GM21360 (cell line): ENCODE results near the gene KDM3A.

ENCODE experiments used
- ATAC-seq: cut with Tn5 transposase; IDR thresholded peaks from one replicate; pipeline ENCODE4 v1.9.1; 2021; ENCODE audit warnings: mild to moderate bottlenecking, moderate library complexity; ENCODE audit not compliant: unreplicated experiment

KDM3A gene, protein sequence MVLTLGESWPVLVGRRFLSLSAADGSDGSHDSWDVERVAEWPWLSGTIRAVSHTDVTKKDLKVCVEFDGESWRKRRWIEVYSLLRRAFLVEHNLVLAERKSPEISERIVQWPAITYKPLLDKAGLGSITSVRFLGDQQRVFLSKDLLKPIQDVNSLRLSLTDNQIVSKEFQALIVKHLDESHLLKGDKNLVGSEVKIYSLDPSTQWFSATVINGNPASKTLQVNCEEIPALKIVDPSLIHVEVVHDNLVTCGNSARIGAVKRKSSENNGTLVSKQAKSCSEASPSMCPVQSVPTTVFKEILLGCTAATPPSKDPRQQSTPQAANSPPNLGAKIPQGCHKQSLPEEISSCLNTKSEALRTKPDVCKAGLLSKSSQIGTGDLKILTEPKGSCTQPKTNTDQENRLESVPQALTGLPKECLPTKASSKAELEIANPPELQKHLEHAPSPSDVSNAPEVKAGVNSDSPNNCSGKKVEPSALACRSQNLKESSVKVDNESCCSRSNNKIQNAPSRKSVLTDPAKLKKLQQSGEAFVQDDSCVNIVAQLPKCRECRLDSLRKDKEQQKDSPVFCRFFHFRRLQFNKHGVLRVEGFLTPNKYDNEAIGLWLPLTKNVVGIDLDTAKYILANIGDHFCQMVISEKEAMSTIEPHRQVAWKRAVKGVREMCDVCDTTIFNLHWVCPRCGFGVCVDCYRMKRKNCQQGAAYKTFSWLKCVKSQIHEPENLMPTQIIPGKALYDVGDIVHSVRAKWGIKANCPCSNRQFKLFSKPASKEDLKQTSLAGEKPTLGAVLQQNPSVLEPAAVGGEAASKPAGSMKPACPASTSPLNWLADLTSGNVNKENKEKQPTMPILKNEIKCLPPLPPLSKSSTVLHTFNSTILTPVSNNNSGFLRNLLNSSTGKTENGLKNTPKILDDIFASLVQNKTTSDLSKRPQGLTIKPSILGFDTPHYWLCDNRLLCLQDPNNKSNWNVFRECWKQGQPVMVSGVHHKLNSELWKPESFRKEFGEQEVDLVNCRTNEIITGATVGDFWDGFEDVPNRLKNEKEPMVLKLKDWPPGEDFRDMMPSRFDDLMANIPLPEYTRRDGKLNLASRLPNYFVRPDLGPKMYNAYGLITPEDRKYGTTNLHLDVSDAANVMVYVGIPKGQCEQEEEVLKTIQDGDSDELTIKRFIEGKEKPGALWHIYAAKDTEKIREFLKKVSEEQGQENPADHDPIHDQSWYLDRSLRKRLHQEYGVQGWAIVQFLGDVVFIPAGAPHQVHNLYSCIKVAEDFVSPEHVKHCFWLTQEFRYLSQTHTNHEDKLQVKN (N-terminal part only)

DNA sequence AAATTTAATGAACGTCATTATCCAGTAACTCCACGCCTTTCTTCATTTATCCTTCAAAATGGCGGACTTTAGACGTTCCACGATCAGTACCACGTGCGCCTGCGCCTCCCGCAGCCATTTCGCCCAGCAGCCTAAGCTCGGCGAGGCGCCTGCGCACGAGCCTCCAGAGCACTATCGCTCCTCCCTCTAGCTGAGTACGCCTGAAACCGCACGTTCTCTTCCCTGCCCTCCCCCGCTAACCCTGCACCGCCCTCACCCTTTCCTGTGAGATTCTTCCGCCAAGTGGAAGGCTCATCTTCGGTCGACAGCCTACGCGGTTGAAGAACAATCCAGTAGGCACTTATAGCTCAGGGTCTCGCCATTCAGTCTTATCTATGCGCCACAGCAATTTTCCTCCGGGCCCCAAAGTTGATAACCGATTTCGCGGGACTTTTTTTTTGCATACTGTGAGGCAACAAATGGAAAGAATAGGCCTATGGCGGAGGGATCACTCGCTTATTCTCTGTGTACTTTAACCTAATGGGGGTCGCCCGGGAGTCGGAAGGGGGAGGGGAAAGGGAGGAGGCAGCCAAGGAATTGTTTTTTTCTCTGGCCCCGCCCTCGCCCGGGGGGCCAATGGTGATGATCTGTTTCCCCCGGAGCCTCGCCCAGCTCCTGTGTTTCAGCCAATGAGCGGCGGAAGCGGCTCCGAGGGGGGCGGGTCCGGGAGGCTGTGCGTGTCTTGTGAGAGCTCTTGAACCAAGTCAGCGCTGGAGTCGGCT, at the start of gene KDM3A:
TSS of gene KDM3A (plus strand) at position 741 of the 761 bp plus-strand sequence. CDS start 677 bp downstream, outside the sequence.
- ATAC-seq: peak; percentile 78

DNA sequence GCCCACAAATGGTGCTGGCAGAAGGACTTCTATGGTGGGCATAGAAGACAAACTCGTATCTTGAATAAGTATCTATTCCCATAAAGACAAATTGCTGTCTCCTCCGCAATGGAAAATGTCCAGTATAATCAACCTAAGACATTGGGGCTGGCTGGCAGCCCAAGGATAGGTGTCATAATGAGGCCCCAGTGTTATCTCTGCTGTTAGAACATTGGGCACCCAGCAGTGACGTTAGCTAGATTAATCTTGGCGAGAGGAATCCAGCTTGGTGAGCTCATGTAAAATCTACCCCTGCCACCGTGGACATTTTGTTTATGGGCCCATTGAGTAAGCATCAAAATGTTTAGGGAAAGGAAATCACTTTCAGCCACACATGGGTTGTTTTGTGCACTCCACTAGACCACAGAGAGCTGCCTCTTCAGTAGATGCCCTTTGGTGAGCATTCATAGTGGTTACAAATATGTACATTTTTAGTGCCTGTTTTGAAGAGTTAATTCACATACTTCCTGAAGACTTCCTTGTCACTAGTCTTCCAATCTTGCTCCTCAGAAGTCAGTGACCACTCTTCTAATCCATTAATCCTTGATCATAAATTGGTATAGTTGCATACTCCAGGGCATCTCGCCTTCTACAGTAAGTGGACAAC, 48.2 kb upstream of the KDM3A start:
- no peak for ATAC-seq

DNA sequence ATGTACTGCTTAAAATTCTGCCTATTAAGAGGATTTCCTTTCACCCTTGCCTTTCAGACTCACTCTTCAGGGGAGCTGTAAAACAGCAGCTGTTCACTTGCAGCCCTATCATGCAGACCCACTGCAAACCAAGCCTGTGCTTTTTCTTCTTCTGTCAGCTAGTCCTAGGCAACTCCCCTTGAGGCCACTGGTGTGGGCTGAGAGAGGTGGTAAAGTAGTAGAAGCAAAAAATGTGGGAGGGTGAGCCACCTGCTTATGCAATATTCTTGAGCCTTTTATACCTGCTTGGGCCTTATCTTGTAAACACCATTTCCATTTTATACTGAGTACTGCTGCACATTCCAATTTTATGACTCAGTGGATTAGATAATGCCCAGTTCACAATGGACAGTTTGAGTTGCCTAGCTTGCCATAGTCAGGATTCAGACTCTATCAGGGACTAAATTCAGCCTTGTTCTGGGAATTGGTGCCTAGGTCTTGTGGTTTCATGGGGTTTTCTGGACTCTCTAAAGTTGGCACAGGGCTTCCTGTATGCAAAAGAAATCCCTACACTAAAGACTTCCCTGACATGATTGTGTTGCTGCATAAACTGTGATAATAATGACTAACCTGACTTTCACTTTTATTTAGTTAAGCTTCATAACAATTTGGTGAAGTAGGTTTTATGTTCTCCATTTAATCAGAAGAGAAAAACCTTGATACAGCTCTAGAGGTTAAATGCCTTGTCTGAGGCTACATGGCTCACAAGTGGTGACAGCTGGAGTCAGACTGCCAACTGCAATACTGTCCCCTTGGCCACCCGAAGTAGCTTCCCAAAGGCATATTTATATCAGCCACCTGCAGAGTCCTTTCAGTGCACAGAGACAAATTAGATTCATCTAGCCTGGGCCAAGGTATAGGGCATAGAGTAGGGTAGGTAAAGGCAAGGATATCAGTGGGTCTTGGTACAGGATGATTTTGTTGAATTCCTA, 47.4 kb upstream of the KDM3A start:
- no peak for ATAC-seq

DNA sequence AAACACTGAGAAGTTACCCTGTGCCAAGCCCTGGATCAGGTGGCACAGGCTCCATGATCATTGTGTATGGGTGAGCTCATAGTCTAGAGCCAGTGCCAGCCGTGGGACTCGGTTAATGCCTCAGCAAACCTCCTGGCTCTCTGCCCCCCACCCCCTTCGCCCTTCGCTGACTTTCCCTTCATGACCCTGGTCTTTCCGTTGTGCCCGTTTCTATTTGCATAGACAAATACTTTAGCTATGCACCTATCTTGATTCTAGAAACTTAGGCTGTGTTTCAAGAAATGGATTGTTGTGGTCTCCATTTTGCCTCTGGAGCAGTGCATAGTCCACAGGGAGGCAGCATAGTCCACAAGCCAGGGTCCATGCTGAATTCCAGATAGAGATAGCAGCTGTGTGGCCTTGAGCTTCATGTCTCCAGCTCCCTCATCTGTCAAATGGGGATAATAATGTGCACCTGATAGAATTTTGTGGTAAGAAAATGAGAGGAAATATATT, 44.8 kb upstream of the KDM3A start:
- ATAC-seq: no peak

DNA sequence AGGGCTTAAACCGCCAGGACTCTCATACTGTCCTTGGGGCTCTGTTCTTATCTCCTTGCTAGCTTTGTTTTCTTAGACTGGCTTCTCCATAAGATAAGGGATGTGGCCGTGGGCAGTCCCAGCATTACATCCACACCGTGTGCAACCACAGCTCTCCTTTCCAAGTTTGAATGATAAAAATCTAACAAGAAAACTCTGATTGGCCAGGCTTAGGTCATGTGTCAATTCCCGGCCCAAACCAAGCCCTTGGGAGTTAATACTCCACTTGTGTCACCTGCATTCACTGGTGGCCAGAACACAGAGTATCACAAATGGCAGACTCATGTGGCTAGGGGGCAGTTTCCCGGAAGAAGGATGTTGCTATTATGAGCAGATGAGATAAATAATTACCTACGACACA, 43.2 kb upstream of the KDM3A start:
- ATAC-seq: no peak

DNA sequence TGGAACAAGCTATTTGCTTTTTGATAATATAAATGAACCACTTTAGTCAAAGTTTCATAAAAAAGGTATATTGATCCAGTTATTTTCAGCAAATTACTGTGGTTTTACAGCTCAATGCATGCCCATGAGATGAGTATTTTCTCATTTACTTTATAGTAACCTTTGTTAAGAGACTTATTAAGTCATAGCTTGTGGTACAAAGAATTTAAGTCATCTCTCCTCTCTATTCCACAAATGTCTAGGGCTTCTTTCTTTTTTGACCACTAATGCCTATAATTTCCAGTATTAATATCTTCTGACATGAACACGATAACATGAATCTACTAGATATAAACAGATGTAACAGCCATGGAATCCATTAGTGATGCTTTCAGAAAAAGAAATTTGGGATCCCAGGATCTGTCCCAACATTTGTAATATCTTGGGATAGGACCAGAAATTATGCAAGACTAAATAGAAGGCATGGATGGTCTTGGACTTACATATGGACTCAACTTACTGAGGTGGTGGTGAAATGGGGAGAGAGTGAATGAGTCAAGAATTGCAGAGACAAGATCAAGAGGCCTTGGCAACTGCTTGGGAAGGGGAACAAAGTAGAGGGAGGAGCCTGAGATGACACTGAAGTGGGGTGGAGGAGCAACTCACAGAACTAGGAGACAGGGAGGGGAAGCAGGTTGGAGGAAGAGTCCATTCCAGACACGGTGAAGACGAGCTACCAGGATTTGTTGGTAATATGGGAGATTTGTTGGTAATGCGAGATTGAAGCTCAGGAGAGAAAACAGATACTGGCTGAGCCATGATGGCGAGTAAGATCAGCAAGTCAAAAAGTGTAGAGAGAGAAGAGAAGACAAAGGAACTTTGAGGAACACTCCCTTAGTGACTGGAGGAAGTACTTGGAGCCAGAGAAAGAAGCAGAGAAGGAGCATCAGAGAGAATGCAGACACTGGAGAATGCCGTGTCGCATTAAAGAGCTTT, 42.4 kb upstream of the KDM3A start:
- ATAC-seq: no peak

DNA sequence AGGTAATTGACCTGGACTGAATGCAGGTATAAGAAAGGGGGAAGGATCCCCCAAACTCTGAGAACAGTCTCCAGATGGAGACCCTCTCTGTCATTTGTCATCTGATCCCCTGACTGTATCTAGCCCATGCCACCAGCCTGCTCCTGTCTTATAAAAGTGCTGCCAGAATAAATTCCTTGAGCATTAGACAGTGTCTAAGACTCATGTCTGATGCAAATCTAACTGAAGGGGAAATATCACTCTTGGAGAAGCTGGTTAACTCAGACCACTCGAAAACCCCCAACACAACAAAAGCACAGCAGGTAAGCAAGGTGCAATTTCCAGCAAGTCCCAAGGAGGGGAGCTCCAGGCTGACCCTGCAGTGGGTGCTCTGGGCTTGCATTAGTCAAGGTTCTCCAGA, 40.9 kb upstream of the KDM3A start:
- no peak for ATAC-seq

DNA sequence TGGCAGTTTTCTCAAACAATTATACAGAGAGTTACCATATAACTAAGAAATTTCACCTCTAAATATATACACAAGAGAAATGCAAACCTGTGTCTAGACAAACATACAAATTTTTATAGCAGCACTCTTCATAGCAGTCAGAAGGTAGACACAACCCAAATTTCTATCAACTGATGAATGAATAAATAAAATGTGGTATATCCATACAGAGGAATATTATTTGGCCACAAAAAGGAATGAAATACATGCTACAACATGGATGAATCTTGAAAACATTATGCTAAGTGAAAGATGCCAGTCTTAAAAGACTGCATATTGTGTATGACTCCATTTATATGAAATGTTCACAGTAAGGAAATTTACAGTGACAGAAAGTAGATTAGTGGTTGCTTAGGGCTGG, 30.6 kb upstream of the KDM3A start:
- no peak for ATAC-seq

DNA sequence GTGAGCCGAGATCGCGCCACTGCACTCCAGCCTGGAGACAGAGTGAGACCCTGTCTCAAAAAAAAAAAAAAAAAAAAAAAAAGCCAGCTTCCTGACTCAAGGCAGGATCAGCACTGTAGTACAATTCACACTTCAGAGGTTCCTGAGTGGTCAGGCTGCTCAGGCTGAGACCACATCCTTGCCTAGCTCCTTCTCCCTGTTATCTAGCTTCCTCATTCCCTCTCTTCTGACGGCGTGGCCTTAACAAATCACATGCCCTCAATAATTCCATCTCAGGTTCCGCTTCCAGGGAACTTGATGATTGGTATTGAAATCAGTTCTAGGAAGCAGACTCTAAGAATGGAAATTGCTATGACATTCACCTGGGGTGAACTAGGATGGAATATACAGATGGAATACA, 29.8 kb upstream of the KDM3A start:
- ATAC-seq: no peak

DNA sequence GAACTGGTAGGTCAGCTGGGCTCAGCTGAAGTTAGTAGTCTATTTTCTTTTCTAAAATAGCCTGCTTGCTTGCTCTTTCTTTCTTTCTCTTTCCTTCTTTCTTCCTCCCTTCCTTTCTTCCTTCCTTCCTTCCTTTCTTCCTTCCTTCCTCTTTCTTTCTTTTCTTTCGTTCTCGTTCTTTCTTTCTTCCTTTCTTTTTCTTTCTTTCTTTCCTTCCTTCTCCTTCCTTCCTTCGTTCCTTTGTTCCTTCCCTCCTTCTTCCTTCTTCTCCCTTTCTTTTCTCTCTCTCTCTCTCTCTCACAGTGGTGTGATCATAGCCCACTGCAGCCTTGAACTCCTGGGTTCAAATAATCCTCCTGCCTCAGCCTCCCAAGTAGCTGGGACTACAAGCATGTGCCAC, 29.2 kb upstream of the KDM3A start:
- ATAC-seq: no peak

DNA sequence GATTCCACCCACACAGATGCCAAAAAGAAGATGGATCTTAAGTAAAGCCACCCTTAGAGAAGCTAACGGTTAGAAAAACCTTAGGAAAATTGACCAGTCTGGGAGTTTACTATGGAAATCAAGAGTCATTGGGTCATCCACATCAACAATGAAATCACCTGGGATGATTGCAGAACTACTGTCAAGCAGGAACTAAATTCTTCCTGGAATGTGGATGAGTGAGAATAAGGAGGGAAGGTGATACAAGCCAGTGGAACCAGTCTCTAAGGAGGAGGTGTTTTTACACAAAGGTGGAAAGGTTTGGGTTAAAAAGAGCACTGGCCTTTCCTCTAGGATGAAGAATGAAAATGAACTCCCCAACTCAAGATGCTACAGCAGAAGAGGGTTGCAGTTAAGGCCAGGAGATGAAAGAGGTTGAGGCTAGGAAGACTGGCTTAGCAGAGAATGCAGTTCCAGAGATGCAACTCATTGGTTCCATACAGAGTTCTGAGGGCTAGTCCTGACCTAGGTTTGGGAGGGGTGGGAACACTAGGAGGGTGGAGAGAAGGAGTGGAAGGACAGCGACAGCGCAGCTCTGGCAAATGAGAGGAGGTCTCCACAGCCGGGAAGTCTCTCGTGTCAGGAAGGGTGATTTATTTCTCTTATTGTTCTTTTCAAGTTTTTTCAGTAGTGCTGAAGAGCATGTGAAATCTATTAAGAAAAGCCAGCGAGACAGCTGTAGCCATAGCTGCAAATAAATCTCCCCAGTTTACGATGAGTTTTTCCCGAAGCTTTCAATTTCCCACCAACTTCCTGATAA, 27.7 kb upstream of the KDM3A start:
- no peak for ATAC-seq

DNA sequence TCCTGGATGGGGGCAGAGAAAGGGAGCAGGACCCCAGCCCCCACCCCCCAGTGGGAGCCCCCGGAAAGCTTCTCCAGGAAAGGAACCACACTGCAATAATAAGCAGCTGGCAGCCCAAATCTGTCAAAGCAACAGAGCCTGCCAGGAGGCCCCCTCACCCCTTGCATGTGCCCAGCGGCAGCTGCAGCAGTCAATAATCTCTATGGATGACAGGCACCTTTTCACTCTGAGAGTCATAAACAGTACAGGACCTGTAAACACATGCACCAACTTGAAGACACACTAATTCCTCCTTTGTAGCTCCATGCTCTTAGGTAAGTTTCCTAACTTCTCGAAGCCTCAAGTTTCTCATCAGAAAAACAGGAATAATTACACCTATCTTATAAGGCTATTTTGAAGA, 26.2 kb upstream of the KDM3A start:
- no peak for ATAC-seq

DNA sequence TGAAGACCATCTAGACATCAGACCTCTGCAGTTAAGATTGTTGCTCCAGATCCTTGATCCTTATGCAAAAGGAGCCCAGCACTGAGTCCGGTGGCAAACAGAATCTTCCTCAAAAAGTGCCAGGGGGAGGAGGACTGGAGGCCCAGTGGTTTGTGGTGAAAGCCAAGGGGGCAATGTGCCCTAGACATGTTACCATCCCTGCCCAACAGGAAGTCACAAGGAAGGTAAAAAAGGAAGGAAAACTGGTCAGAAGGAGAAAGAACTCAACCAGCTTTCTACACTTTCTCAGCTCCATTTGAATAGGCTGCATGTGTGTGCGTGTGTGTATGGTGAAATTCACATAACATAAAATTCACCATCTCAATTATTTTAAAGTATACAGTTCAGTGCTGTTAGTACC, 25.0 kb upstream of the KDM3A start:
- ATAC-seq: no peak

DNA sequence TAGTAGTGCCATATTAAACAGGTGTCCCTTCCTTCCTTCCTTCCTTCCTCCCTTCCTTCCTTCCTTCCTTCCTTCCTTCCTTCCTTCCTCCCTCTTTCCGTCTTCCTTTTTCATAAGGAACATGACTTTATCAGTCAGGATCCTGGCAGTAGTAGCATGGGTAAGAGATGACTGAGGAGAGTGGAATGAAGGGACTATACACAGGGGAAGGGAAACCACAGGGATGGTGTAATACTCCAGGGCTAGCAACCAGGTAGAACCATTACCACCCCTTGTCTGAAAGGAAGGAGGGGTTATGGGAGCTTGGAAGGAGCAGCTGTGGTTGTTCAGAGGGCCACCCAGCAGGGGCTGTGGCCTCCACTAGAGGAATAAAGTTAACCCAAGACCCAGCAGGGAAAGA, 23.2 kb upstream of the KDM3A start:
- no peak for ATAC-seq

DNA sequence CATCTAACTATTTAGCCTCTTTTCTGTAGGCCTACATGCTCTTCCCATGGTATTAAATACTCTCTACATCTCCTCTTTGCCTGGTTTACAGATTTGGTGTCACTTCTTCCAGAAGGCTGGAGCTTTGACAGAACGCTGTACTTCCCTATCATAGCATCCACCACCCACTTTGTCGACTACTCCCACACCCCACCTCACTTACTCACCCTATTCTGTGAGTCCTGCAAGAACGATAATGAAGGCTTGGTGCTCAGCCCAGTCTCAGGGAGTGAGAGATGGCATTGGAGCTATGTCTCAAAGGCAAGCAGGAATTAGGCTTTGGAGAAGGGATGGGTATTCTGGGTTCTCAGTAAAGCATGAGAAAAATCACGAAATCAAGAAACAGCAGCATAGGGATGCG, 20.3 kb upstream of the KDM3A start:
- no peak for ATAC-seq

DNA sequence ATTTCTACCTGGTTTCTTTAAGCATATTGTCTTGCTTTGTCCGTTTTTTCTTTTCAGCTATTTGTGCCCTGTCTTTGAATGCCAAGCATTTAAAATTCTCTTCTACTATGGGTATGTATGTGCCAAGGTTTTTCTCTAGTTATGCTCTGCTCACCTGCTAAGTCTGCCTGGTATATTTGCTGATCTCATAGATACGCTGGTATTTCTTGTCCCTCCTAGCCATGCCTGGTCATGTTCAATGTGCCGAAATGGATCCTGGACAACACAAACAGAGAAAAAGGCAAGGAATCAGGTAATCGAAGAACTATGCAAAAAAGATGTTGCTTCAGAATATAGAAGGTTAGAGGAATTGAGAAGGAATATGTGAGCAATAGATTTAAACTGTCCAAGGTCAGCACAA, 14.9 kb upstream of the KDM3A start:
- no peak for ATAC-seq

DNA sequence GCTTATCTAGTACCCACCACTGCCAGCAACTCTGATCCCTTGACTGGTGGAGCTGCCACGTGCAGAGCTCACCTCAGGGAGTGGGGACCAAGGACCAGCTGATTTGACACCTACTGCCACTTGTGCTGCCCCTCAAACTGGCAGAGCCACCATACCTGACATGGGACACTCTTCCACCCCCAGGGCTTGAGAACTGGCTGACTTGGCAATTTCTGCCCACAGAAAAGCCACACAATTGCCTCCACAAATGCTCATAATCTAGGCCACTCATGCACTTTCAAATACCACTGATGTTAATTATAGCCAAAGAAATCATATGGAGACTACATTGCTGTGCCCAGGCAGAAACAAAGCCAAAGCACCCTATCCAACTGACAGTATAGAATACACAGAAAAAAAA, 11.8 kb upstream of the KDM3A start:
- no peak for ATAC-seq
